Cerebellar nuclear complex (tissue), 1 donor: Measurements from ENCODE around the gene DYRK2.
"Not testable (repeated sequence)": the region's sequence is repeated elsewhere in the genome, so short reads cannot be mapped to it uniquely, and the experiment has no call there.

Experiments used
- DNase-seq, 2 experiments: peaks; one replicate each; lab custom pipeline; 2025; lab: John Stamatoyannopoulos, UW

DYRK2 gene

GRCh38 chr12:67671419-67671818 lies 22.9 kb downstream of the DYRK2 start:
- no peak for DNase-seq

DNA sequence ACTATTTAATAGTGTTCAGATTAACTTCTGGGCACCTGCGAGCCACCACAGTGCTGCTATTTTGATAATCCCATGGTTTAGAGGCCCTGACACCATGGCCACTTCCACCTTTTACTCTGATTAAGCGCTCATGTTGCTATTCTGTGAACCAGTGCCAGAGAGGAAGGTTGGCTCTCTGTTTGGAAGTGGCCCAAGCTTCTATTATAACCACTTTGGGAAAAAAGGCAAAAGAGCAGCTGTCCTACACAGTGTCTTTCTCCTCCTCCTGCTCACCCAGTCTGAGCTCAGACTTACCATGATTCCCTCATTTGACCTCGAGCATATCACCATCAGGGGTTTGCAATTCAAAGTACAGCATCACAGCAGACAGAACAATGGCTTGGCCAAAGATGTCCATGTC lies 23.3 kb downstream of the DYRK2 start:
- DNase-seq = no peak

DNA sequence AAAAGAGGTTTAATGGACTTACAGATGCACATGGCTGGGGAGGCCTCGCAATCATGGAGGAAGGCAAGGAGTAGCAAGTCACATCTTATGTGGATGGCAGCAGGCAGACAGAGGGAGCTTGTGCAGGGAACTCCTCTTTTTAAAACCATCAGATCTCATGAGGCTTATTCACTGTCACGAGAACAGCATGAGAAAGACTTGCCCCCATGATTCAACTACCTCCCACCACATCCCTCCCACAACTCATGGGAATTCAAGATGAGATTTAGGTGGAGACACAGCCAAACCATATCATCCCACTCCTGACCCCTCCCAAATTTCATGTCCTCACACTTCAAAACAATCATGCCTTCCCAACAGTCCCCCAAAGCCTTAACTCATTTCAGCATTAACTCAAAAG lies 24.0 kb downstream of the DYRK2 start:
- not testable (repeated sequence) for DNase-seq

- not testable (repeated sequence) for DNase-seq
Observed at GRCh38 chr12:67673509-67673908, 25.0 kb downstream of the DYRK2 start.

DNA sequence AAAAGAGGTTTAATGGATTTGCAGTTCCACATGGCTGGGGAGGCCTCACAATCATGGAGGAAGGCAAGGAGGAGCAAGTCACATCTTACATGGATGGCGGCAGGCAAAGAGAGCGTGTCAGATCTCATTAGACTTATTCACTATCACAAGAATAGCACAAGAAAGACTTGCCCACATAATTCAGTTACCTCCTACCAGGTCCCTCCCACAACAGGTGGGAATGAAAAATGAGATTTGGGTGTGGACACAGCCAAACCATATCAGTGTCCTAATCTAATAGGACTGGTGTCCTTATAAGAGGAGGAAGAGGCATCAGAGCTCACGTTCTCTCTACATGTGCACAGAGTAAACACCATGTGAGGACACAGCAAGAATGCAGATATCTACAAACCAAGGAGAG lies 25.9 kb downstream of the DYRK2 start:
- no peak for DNase-seq

DNA sequence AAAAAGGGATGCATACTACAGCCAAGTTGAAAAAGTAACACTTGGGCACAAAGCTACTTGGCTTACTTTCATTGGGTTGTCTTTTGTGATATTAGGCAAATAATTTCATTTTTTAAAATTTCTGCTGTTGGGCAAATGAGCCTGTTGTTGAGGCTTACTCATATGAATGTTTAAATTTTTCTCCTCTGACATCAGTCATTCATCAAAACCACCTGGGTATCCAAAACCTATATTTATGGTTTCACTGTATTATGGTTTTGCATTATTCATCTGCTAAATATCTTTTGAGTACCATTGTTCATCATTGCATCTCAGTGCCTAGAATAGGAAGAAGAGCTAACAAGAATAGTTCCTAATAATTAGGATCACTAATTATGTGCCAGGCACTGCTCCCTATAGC lies 28.1 kb downstream of the DYRK2 start:
- no peak for DNase-seq

DNA sequence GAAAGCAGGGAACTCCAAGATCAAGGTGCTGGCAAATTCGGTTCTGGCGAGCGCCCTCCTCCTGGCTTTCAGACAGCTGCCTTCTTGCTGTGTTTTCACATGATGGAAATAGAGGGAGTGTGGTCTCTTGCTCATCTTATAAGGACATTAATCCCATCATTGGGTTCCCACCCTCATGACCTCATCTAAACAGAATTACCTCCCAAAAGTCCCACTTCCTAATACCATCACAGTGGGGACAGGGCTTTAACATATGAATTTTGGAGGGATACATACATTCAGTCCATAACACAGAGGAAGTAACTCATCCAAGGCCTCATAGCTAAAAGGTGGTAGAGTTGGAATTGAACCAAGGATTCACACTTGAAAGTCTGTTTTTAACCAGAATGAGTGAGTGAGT lies 28.6 kb downstream of the DYRK2 start:
- DNase-seq = no peak

DNA sequence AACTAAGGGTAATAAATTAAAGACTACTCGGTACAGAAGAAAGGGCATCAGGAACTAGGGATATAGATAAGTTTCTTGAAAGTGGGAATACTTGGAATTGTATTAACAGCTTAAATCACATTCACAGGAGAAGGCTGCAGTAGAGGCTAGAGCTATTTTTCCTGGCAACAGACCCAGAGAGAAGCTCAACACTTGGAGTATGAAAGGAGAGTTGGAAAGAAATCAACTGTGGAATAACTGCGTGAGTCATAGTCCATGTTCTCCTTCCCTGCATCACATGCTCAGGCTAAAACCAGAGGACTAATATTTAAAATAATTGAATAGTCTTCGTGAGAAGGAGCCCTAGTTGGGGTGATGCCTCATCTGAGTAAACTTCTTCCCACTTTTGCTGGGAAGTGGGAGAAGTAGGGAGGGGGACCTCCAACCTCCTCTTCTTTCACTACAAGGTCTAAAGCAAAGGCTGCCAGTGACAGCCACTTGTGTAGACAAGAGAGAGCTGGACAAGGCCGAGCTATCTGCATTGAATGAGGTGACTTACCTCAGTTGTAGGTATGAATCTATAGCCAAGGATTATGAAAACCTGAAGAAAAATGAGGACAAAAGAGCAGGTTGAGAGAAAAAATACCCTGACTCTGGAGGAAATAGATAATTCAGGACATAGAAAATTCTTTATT lies 32.7 kb downstream of the DYRK2 start:
- DNase-seq = no peak

- no peak for DNase-seq
Observed at GRCh38 chr12:67681941-67682620, 33.5 kb downstream of the DYRK2 start.

GRCh38 chr12:67689385-67689784 lies 40.8 kb downstream of the DYRK2 start:
- DNase-seq = no peak

DNA sequence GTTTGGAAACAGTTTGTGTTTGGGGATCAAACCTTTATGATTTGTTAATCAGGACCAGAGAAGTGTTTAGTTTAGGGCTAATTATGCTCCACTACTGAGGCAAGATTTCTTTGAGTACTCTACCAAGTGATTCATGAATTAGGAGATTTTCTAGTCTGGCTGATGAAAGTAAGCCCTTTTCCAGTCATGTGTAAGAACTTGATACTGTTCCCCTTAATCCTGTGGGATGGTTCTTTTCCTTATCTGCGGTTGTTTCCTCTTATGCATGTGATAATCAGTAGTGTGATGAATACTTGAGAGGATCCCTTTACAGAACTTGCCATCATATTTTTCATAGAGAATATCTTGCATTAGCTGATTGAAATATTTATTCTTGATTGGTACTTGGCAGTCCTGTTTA lies 42.1 kb downstream of the DYRK2 start:
- DNase-seq = no peak

- no peak for DNase-seq
Observed at GRCh38 chr12:67691220-67691619, 42.7 kb downstream of the DYRK2 start.

DNA sequence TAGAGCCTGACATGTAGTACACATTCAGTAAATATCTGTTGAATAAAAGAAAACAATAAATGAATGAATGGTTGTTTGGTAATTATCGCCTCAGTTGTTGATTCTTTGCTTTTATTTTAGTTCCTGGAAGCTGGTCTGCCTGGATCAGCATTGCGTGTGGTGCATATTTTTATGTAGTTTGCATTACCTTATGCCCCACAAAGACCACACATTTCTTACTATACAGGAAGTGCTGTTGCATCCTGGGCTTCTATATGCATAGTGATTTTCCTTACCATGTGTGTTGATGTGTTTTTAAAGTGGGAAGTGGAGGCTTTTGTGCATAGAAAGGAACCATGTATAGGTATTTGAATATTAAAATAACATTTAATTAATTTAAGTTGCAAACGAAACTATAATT lies 43.6 kb downstream of the DYRK2 start:
- DNase-seq = no peak

DNA sequence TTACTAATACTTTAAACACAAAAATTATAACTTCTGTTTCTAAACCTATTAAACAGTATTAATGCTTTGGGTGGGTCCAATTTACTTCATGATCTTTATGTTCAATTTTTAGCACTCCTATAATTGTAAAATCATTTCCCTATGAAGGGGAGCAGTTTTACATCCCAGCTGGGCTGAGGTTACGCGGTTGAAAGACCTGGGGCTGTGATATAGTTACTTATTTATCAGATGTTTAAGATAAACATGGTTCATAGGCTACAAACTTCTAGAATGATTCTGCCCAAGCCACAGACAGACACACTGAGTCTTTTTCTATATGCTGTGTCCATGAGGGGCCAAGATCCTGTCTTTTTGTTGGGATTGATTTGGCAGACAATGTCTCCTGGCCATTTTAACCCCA lies 44.4 kb downstream of the DYRK2 start:
- no peak for DNase-seq

GRCh38 chr12:67693894-67694293 lies 45.3 kb downstream of the DYRK2 start:
- DNase-seq = no peak

GRCh38 chr12:67694306-67694900 lies 45.9 kb downstream of the DYRK2 start:
- DNase-seq = no peak

GRCh38 chr12:67695974-67696373 lies 47.4 kb downstream of the DYRK2 start:
- no peak for DNase-seq

DNA sequence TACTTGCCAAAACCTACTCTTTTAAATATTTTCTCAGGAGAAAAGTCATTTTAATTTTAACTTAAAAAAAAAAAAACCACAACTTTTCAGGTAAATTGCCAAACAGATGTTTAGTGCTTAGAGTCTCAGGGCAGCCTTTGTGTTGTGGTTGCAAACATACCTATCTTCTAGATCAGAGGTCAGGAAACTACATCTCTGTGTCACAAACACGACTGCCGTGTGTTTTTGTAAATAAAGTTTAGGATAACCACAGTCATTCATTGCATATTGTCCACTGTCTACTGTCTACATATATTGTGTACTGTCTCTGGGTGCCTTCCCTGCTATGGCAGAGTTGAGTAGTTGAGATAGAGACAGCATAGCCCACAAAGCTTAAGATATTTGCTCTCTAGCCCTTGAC lies 48.9 kb downstream of the DYRK2 start:
- no peak for DNase-seq

GRCh38 chr12:67697967-67698366 lies 49.4 kb downstream of the DYRK2 start:
- no peak for DNase-seq

DNA sequence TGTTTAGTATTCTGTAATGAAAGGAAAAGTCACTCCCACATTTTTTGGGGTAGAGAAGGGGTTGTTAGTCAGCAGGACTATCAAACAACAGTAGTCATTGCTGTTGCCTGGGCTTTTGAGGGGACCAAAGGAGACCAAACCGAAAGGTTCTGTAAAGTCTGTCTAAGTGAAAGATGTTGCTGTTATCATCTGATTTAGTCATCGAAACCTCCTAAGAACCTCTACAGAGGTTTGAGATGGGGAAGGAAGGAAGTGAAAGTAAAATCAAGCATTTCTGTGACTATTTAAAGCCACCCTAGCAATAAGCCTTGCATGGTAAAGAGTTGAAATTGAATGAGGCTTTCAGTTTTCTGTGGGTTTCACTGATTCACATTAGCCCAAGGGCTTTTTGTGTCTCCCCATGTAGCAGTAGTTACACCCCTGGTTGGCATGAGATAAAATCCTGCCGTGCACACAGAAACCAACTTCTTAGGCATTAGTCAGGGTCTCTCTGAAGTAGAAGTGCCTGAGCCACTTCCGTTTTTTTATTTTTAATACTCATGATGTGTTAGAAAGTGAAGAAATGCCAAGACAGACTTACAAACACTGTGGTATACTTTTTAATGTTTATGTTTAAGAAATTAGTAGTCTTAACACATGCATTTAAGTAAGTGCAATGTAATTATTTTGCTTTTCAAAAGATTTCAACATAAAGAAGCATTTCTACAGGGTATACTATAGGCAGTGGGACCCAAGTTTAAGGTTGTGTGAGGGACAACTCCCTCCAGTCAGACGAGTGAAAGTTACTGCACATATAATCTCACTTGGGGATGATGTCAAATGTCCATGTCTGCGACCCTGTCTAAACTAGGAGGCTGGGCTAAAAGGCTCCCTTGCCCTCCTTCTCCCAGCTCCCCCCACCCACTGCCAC lies 50.4 kb downstream of the DYRK2 start:
- no peak for DNase-seq

GRCh38 chr12:67701121-67701520 lies 52.6 kb downstream of the DYRK2 start:
- no peak for DNase-seq

- no peak for DNase-seq
Observed at GRCh38 chr12:67702136-67702535, 53.6 kb downstream of the DYRK2 start.
